WTC11 (cell line): ENCODE measurements around the gene SARS1.

Experiments used
- ESRRA ChIP-seq: sonication (generic); formaldehyde crosslinking; IDR thresholded peaks from 2 replicates; pipeline ENCODE4 v1.8.1; 2022; ENCODE audit warnings: mild to moderate bottlenecking, missing genetic modification reagents, borderline replicate concordance
- NFYB ChIP-seq: sonication (generic); formaldehyde crosslinking; conservative IDR thresholded peaks from 2 replicates; pipeline ENCODE4 v1.8.0; 2022; ENCODE audit warnings: low read depth, missing genetic modification reagents
- TF ChIP-seq, protein P1 (sequence below): sonication (generic); formaldehyde crosslinking; IDR thresholded peaks from 2 replicates; pipeline ENCODE4 v1.8.0; 2022; ENCODE audit warnings: mild to moderate bottlenecking, missing genetic modification reagents
- TF ChIP-seq, protein P2 (sequence below): sonication (generic); formaldehyde crosslinking; IDR thresholded peaks from 2 replicates; pipeline ENCODE4 v1.8.0; 2022; ENCODE audit warnings: mild to moderate bottlenecking, missing genetic modification reagents
- TF ChIP-seq, protein P3 (sequence below): fragments of 200-600 bp; IDR thresholded peaks from 2 replicates; pipeline ENCODE4 v1.8.0; 2022; ENCODE audit warnings: antibody characterized with exemption
- TF ChIP-seq, protein P4 (sequence below): sonication (generic); formaldehyde crosslinking; IDR thresholded peaks from 2 replicates; pipeline ENCODE4 v1.8.1; 2023; ENCODE audit warnings: mild to moderate bottlenecking, missing genetic modification reagents, moderate library complexity
- TF ChIP-seq, protein P5 (sequence below): sonication (generic); formaldehyde crosslinking; conservative IDR thresholded peaks from 2 replicates; pipeline ENCODE4 v1.8.1; 2022; ENCODE audit warnings: mild to moderate bottlenecking, missing genetic modification reagents
- TF ChIP-seq, protein P6 (sequence below): sonication (generic); formaldehyde crosslinking; conservative IDR thresholded peaks from 2 replicates; pipeline ENCODE4 v1.8.1; 2023; ENCODE audit warnings: mild to moderate bottlenecking, low read depth, missing genetic modification reagents, moderate library complexity

DNA sequence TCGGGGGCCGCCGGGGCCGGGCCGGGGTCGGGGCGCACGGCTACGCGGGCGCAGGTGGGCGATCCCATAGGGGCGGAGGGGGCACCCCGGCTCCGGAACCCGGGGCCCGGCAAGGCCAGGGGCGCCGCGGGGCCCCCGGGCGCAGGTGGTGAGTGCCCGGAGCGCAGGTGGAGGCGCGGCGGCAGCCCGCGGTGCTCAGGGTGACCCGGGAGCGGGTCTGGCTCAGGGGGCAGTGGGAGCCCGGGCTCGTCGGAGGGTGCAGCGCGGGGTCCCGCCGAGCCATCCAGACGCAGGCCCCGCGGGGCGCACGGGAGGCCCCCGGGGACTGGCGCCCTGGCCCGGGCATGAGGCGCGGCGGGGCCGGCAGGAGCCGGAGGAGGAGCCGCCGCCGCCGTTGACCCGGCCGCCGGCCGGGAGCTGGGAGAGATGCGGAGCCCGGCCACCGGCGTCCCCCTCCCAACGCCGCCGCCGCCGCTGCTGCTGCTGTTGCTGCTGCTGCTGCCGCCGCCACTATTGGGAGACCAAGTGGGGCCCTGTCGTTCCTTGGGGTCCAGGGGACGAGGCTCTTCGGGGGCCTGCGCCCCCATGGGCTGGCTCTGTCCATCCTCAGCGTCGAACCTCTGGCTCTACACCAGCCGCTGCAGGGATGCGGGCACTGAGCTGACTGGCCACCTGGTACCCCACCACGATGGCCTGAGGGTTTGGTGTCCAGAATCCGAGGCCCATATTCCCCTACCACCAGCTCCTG lies 36.1 kb downstream of the SARS1 start:
- TF ChIP-seq ESRRA (CRISPR knock-in tag) (no peak), NFYB (CRISPR knock-in tag) (no peak)
- TF ChIP-seq, protein P1, sequence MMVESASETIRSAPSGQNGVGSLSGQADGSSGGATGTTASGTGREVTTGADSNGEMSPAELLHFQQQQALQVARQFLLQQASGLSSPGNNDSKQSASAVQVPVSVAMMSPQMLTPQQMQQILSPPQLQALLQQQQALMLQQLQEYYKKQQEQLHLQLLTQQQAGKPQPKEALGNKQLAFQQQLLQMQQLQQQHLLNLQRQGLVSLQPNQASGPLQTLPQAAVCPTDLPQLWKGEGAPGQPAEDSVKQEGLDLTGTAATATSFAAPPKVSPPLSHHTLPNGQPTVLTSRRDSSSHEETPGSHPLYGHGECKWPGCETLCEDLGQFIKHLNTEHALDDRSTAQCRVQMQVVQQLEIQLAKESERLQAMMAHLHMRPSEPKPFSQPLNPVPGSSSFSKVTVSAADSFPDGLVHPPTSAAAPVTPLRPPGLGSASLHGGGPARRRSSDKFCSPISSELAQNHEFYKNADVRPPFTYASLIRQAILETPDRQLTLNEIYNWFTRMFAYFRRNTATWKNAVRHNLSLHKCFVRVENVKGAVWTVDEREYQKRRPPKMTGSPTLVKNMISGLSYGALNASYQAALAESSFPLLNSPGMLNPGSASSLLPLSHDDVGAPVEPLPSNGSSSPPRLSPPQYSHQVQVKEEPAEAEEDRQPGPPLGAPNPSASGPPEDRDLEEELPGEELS (CRISPR knock-in tag) = no peak
- TF ChIP-seq, protein P2, sequence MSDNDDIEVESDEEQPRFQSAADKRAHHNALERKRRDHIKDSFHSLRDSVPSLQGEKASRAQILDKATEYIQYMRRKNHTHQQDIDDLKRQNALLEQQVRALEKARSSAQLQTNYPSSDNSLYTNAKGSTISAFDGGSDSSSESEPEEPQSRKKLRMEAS (CRISPR knock-in tag) = no peak
- TF ChIP-seq, protein P3, sequence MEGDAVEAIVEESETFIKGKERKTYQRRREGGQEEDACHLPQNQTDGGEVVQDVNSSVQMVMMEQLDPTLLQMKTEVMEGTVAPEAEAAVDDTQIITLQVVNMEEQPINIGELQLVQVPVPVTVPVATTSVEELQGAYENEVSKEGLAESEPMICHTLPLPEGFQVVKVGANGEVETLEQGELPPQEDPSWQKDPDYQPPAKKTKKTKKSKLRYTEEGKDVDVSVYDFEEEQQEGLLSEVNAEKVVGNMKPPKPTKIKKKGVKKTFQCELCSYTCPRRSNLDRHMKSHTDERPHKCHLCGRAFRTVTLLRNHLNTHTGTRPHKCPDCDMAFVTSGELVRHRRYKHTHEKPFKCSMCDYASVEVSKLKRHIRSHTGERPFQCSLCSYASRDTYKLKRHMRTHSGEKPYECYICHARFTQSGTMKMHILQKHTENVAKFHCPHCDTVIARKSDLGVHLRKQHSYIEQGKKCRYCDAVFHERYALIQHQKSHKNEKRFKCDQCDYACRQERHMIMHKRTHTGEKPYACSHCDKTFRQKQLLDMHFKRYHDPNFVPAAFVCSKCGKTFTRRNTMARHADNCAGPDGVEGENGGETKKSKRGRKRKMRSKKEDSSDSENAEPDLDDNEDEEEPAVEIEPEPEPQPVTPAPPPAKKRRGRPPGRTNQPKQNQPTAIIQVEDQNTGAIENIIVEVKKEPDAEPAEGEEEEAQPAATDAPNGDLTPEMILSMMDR = no peak
- TF ChIP-seq, protein P4, sequence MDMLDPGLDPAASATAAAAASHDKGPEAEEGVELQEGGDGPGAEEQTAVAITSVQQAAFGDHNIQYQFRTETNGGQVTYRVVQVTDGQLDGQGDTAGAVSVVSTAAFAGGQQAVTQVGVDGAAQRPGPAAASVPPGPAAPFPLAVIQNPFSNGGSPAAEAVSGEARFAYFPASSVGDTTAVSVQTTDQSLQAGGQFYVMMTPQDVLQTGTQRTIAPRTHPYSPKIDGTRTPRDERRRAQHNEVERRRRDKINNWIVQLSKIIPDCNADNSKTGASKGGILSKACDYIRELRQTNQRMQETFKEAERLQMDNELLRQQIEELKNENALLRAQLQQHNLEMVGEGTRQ (CRISPR knock-in tag) = no peak
- TF ChIP-seq, protein P5, sequence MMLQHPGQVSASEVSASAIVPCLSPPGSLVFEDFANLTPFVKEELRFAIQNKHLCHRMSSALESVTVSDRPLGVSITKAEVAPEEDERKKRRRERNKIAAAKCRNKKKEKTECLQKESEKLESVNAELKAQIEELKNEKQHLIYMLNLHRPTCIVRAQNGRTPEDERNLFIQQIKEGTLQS (CRISPR knock-in tag) = no peak
- TF ChIP-seq, protein P6, sequence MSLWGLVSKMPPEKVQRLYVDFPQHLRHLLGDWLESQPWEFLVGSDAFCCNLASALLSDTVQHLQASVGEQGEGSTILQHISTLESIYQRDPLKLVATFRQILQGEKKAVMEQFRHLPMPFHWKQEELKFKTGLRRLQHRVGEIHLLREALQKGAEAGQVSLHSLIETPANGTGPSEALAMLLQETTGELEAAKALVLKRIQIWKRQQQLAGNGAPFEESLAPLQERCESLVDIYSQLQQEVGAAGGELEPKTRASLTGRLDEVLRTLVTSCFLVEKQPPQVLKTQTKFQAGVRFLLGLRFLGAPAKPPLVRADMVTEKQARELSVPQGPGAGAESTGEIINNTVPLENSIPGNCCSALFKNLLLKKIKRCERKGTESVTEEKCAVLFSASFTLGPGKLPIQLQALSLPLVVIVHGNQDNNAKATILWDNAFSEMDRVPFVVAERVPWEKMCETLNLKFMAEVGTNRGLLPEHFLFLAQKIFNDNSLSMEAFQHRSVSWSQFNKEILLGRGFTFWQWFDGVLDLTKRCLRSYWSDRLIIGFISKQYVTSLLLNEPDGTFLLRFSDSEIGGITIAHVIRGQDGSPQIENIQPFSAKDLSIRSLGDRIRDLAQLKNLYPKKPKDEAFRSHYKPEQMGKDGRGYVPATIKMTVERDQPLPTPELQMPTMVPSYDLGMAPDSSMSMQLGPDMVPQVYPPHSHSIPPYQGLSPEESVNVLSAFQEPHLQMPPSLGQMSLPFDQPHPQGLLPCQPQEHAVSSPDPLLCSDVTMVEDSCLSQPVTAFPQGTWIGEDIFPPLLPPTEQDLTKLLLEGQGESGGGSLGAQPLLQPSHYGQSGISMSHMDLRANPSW (CRISPR knock-in tag) = no peak
